NT2/D1 (cell line): ENCODE measurements around the gene ZNF655.
"Not testable (repeated sequence)": the region's sequence is repeated elsewhere in the genome, so short reads cannot be mapped to it uniquely, and the experiment has no call there.

ENCODE experiments used
- DNase-seq: peaks from one replicate; pipeline ENCODE4 v3.0.0-alpha.2; 2011; ENCODE audit warnings: low read depth, low spot score
- H3K27me3 ChIP-seq: 2 replicates; pipeline ENCODE4 v1.6.0; 2011; ENCODE audit warnings: mild to moderate bottlenecking; ENCODE audit not compliant: insufficient read length, insufficient read depth
- H3K36me3 ChIP-seq: 2 replicates; pipeline ENCODE4 v1.6.1; 2011; ENCODE audit warnings: mild to moderate bottlenecking, low read length, mixed read lengths; ENCODE audit not compliant: insufficient read depth, insufficient read length
- H3K4me1 ChIP-seq: 2 replicates; pipeline ENCODE4 v1.5.1; 2011; ENCODE audit not compliant: insufficient read depth, insufficient read length
- H3K4me3 ChIP-seq: 2 replicates; pipeline ENCODE4 v1.5.1; 2011; ENCODE audit warnings: low read depth; ENCODE audit not compliant: insufficient read length
- H3K9ac ChIP-seq: 2 replicates; pipeline ENCODE4 v1.6.0; 2011; ENCODE audit warnings: low read depth; ENCODE audit not compliant: insufficient read length
- H3K9me3 ChIP-seq: 2 replicates; pipeline ENCODE4 v1.5.1; 2011; ENCODE audit warnings: mild to moderate bottlenecking, low read length; ENCODE audit not compliant: insufficient read depth
- SUZ12 ChIP-seq: IDR thresholded peaks from 2 replicates; pipeline ENCODE4 v1.6.1; 2011; ENCODE audit not compliant: insufficient read length, insufficient read depth; ENCODE audit errors: extremely low read depth
- YY1 ChIP-seq: IDR thresholded peaks from 2 replicates; pipeline ENCODE4 v1.6.1; 2011; ENCODE audit not compliant: insufficient read length, insufficient read depth
- ZNF274 ChIP-seq: IDR thresholded peaks from 2 replicates; pipeline ENCODE4 v1.6.1; 2011; ENCODE audit warnings: mild to moderate bottlenecking, low read depth, low read length

The ZNF655 gene

DNA sequence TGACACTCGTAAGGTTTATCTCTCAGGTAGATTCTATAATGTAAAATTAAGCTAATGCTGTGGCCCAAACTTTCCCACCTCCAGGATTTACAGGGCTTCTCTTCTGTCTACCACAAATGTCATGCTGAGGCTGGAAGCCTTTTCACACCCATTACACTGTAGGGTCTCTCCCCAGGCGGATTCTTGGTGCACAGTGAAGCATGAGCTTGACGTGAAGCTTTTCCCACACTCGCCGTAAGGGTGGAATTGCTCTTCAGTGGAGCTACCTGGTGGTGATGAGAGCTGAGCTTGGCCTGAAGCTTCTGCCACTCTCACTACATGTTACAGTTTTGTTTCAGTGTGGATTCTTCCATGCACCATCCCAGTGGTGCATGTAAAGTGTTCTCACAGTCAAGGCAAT lies 17.9 kb upstream of the ZNF655 start:
- no peak for DNase-seq
- peaks cover 7% of the 10 kb centered on the region; the same call in 1 of the 2 replicates for H3K9me3 ChIP-seq
- peaks cover 4% of the 10 kb centered on the region for H3K36me3 ChIP-seq

DNA sequence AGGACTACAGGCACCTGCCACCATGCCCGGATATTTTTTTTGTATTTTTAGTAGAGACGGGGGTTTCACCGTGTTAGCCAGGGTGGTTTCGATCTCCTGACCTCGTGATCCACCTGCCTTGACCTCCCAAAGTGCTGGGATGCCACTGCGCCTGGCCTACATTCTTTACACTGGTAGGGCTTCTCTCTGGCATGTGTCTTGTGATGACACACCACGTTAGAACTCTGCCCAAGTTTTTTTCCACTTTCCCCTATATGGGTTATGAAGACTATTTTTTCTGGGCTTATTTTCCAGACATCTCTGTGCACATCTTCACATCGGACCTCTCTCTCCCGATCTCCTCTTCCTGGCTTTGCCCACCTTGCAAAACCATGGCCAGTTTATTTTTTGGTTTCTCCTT lies 17.2 kb upstream of the ZNF655 start:
- H3K27me3 ChIP-seq = no peaks in the 10 kb centered on the region
- H3K4me3 ChIP-seq = no peak overlapping the region
- peaks cover 5% of the 10 kb centered on the region for H3K36me3 ChIP-seq
- H3K9ac ChIP-seq = no peak overlapping the region
- H3K4me1 ChIP-seq = no peaks in the 10 kb centered on the region
- DNase-seq = no peak
- no peak for TF ChIP-seq YY1
- TF ChIP-seq SUZ12 = no peak
- no peak for TF ChIP-seq ZNF274
- H3K9me3 ChIP-seq = peaks cover 7% of the 10 kb centered on the region; the same call in 1 of the 2 replicates

More for the DNA sequence above, 17.9 kb upstream of the ZNF655 start:
- no peak overlapping the region for H3K4me3 ChIP-seq
- H3K9ac ChIP-seq = no peak overlapping the region
- no peaks in the 10 kb centered on the region for H3K27me3 ChIP-seq
- TF ChIP-seq SUZ12 (no peak), ZNF274 (no peak), YY1 (no peak)
- H3K4me1 ChIP-seq = no peaks in the 10 kb centered on the region

DNA sequence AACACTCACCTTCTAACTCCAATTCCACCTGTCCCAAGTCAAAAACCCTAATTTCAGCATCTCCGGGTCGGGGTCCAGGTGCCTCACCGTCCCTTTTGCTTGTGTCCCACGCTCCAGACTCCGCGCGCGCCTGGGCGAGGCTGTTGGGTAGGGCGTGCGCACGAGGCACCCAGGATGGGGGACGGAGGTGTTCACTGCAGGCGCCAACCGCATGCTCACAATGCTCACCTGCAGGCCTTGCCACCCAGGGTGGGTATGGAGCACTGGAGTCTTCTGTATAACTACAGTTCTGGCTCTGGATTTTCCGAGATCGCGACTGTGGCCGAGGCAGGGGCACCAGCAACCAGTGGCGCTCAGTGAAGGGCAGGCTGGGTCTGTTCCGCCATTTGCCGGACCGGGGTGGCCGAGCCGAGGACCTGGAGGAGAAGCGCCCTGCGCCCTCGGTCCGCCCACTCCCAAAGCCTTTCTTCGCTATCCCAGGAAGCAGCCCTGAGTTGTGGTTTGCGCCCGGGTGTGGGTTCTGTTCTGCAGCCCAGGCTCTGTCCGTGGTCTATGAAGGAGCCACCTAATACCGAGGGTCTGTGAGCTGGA lies 15.3 kb upstream of the ZNF655 start:
- no peaks in the 10 kb centered on the region for H3K27me3 ChIP-seq
- H3K4me3 ChIP-seq = no peak overlapping the region
- H3K9me3 ChIP-seq = peaks cover 7% of the 10 kb centered on the region; the same call in 1 of the 2 replicates
- TF ChIP-seq SUZ12 (no peak), ZNF274 (no peak), YY1 (no peak)
- peaks cover 18% of the 10 kb centered on the region for H3K36me3 ChIP-seq
- no peak for DNase-seq
- no peak overlapping the region for H3K9ac ChIP-seq
- no peaks in the 10 kb centered on the region for H3K4me1 ChIP-seq

DNA sequence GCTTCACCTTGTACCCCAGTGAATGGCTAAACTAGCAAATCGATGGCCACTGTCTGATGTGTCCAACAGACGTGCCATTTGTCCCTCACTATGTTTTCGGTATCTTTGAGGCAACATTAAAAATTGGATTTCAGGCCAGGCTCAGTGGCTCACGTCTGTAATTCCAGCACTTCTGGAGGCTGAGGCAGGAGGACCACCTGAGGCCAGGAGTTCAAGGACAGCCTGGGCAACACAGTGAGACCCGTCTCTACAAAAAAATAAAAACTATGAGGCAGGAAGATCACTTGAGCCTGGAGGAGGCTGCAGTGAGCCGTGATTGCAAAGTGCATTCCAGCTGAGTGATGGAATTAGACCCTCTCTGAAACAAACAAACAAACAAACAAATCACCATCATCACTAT lies 14.5 kb upstream of the ZNF655 start:
- Histone ChIP-seq H3K36me3 (peaks cover 22% of the 10 kb centered on the region), H3K9me3 (peaks cover 7% of the 10 kb centered on the region; the same call in 1 of the 2 replicates), H3K4me1 (no peaks in the 10 kb centered on the region), H3K9ac (no peak overlapping the region), H3K4me3 (no peak overlapping the region), H3K27me3 (no peaks in the 10 kb centered on the region)
- DNase-seq = no peak
- no peak for TF ChIP-seq ZNF274
- TF ChIP-seq SUZ12 = no peak
- TF ChIP-seq YY1 = no peak

DNA sequence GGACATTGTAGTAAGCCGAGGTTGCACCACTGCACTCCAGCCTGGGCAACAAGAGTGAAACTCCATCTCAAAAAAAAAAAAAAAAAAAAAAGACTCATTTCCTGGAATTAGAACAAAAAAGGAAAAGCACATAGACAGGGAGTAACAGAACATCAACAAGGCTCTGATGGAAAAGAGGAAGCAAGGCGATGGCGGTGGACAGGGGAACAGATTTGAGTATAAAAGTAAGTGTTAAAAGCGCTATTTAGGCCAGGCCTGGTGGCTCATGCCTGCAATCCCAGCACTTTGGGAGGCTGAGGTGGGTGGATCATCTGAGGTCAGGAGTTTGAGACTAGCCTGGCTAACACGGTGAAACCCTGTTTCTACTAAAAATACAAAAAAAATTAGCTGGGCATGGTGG lies 13.1 kb upstream of the ZNF655 start:
- DNase-seq, H3K27me3 ChIP-seq: not testable (repeated sequence)

DNA sequence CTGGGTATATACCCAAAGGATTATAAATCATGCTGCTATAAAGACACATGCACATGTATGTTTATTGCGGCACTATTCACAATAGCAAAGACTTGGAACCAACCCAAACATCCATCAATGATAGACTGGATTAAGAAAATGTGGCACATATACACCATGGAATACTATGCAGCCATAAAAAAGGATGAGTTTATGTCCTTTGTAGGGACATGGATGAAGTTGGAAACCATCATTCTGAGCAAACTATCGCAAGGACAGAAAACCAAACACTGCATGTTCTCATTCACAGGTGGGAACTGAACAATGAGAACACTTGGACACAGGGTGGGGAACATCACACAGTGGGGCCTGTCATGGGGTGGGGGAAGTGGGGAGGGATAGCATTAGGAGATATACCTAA lies 8.9 kb upstream of the ZNF655 start:
- DNase-seq, H3K4me3 ChIP-seq, H3K9me3 ChIP-seq, H3K27me3 ChIP-seq, H3K9ac ChIP-seq, H3K4me1 ChIP-seq: not testable (repeated sequence)
- H3K36me3 ChIP-seq = peaks cover 26% of the 10 kb centered on the region

More for the DNA sequence above, 13.1 kb upstream of the ZNF655 start:
- H3K9ac ChIP-seq, H3K4me1 ChIP-seq, H3K9me3 ChIP-seq, H3K4me3 ChIP-seq: not testable (repeated sequence)
- peaks cover 22% of the 10 kb centered on the region for H3K36me3 ChIP-seq

DNA sequence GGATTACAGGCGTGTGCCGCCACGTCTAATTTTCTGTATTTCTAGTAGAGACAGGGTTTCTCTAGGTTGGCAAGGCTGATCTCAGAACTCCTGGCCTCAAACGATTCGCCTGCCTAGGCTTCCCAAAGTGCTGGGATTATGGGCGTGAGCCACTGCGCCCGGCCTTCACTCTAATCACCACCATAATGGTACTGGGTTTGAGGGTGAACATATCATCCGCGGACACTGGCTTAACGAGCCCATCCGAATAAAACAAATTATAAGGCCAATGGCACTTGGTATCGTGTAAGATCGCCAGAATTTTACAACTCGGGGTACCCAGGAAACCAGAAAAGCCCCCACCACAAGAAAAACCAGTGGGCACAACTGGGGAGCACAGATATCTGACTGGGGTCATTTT lies 7.1 kb upstream of the ZNF655 start:
- Histone ChIP-seq H3K36me3 (peaks cover 35% of the 10 kb centered on the region), H3K27me3 (no peaks in the 10 kb centered on the region), H3K4me1 (no peaks in the 10 kb centered on the region), H3K4me3 (peak overlapping the region; percentile 96), H3K9ac (peak overlapping the region; percentile 98), H3K9me3 (no peaks in the 10 kb centered on the region)
- DNase-seq = no peak
- TF ChIP-seq YY1 (no peak), ZNF274 (no peak), SUZ12 (no peak)

DNA sequence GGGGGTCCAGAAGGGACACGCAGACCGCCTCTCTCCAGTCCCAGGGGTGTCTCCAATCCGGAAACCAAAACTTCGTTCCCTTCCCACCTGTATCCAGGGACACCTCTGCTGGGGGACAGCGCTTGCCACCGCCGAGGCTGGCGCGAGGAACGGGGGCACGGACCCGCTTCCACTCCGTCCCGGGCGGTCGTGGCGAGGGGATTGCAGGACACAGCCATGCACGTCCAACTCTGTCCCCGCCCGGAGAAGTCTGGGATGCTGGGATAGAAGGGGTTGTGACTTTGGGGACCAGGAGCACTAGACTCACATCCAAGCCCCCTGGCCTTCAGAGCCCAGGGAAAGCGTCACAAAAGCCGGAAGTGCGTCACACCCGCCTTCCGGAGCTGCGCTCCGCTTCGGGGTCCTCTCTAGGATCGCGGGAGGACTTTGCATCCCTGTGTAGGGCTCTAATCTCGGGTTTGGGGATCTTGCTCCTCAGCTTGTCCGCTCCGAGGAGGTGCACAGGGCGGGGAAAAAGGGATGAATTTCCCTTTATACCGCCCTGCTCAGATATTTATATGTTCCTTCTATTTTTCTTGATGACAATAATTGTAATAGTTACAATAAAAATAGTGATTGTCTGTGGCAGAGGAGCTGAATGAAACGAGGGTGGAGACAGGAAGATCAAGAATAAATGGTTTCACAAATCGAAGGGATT lies 6.5 kb upstream of the ZNF655 start, which contains the start of gene FAM200A:
TSS of gene FAM200A (minus strand) at position 348 of the 697 bp plus-strand sequence. CDS start 3,707 bp downstream, outside the sequence.
- H3K9ac ChIP-seq = peak within 1 kb of the TSS; percentile 98
- no peaks in the 10 kb centered on the region for H3K4me1 ChIP-seq
- TF ChIP-seq YY1 = no peak
- no peak for TF ChIP-seq ZNF274
- TF ChIP-seq SUZ12 = no peak
- DNase-seq = peak; percentile 92
- H3K4me3 ChIP-seq = peak within 1 kb of the TSS; percentile 96
- no peaks in the 10 kb centered on the region for H3K9me3 ChIP-seq
- H3K36me3 ChIP-seq = peaks cover 37% of the 10 kb centered on the region
- no peaks in the 10 kb centered on the region for H3K27me3 ChIP-seq
